CD4-positive, alpha-beta memory T cell (primary cell): Measurements from ENCODE around the gene ART5. TPM values are rescaled to one million over a fixed set of nuclear protein-coding genes. Genes with fewer than 3 reads are reported as not detected.

ENCODE experiments used
- CTCF ChIA-PET: fragments of 350-600 bp; sonication (Branson Sonifier 250); formaldehyde crosslinking; loops from one replicate; lab custom pipeline; 2021; ENCODE audit warnings: inconsistent platforms; ENCODE audit not compliant: partially characterized antibody; lab: Charles Lee
- POLR2A ChIA-PET: fragments of 350-600 bp; sonication (Branson Sonifier 250); formaldehyde crosslinking; loops from one replicate; lab custom pipeline; 2021; ENCODE audit not compliant: partially characterized antibody; lab: Charles Lee
- DNase-seq, 5 donors: peaks; one replicate each; pipeline versions ENCODE4 v3.0.0 to v3.0.0-alpha.2; 2020 to 2022; ENCODE audit warnings: mixed read lengths in 1 of 5
- H3K27ac ChIP-seq: one replicate; pipeline ENCODE4 v1.7.0; 2013; ENCODE audit warnings: low read depth, low read length
- H3K27me3 ChIP-seq: 2 replicates; pipeline ENCODE4 v1.7.0; 2013; ENCODE audit warnings: mild to moderate bottlenecking, low read length, moderate library complexity; ENCODE audit not compliant: insufficient read depth
- H3K36me3 ChIP-seq: 2 replicates; pipeline ENCODE4 v1.7.0; 2013; ENCODE audit warnings: mild to moderate bottlenecking, low read length, moderate library complexity; ENCODE audit not compliant: insufficient read depth
- H3K4me1 ChIP-seq: 2 replicates; pipeline ENCODE4 v1.7.0; 2013; ENCODE audit warnings: mild to moderate bottlenecking, low read length, moderate library complexity; ENCODE audit not compliant: insufficient read depth
- H3K4me3 ChIP-seq, 2 donors: one replicate each; pipeline ENCODE4 v1.7.0; 2013; ENCODE audit warnings: low read length in 2 of 2, mild to moderate bottlenecking in 1 of 2
- H3K9me3 ChIP-seq, 2 donors: one replicate each; pipeline ENCODE4 v1.7.0; 2013; ENCODE audit warnings: low read length in 2 of 2, control low read depth in 1 of 2; ENCODE audit not compliant: control insufficient read depth in 1 of 2
- H3K27ac Mint-ChIP-seq, 7 donors: one replicate each; pipeline ENCODE4 v1.8.0; 2020 to 2021; ENCODE audit warnings: mixed read lengths in 7 of 7, mild to moderate bottlenecking in 6 of 7, inconsistent platforms in 3 of 7, moderate library complexity in 3 of 7
- H3K27me3 Mint-ChIP-seq, 2 donors: one replicate each; pipeline ENCODE4 v1.8.0; 2020 to 2021; ENCODE audit warnings: mixed read lengths in 2 of 2
- H3K36me3 Mint-ChIP-seq, 2 donors: one replicate each; pipeline ENCODE4 v1.8.0; 2020 to 2021; ENCODE audit warnings: mixed read lengths in 2 of 2, inconsistent platforms in 1 of 2, mild to moderate bottlenecking in 1 of 2
- H3K4me1 Mint-ChIP-seq, 4 donors: one replicate each; pipeline ENCODE4 v1.8.0; 2020 to 2021; ENCODE audit warnings: mixed read lengths in 4 of 4, mild to moderate bottlenecking in 1 of 4
- H3K4me3 Mint-ChIP-seq, 8 donors: one replicate each; pipeline ENCODE4 v1.8.0; 2020 to 2021; ENCODE audit warnings: mixed read lengths in 8 of 8, mild to moderate bottlenecking in 7 of 8, moderate library complexity in 6 of 8, inconsistent platforms in 3 of 8
- H3K9me3 Mint-ChIP-seq, 8 donors: one replicate each; pipeline ENCODE4 v1.8.0; 2020 to 2021; ENCODE audit warnings: mixed read lengths in 8 of 8, mild to moderate bottlenecking in 5 of 8, inconsistent platforms in 3 of 8, moderate library complexity in 1 of 8
- intact Hi-C: fragments of 100-400 bp; cut with micrococcal nuclease; formaldehyde crosslinking; loops from one replicate; pipeline ENCODE4 v1.15.1; 2023
- polyA plus RNA-seq, 2 donors: library from polyadenylated mRNA; unstranded; fragments of 300-500 nt; fragmentation: Illumina TruSeq; gene quantifications; one replicate each; pipeline ENCODE4 v1.2.3, GENCODE V29; 2021
- total RNA-seq, 2 experiments: library from RNA; stranded (reverse); gene quantifications; one replicate each; pipeline ENCODE4 v1.2.3, GENCODE V29; 2021

ART5 gene
- total and polyA plus RNA-seq, 4 experiments from 2014 or later: not detected

GRCh38 chr11:3675971-3676370 lies 34.2 kb upstream of the ART5 start:
- ChIA-PET POLR2A (no interaction called here), CTCF (no interaction called here)
- DNase-seq: no peak
- no peaks in the 10 kb centered on the region for H3K9me3 Mint-ChIP-seq
- intact Hi-C loops: no loop called here
- Histone ChIP-seq H3K4me1 (no peaks in the 10 kb centered on the region), H3K36me3 (peaks cover 74% of the 10 kb centered on the region), H3K27ac (no peak overlapping the region), H3K27me3 (no peaks in the 10 kb centered on the region), H3K9me3 (no peaks in the 10 kb centered on the region), H3K4me3 (no peak overlapping the region)
- H3K27ac Mint-ChIP-seq: peak overlapping the region in 1 of 7 donors; percentile 19
- peaks cover 0 to 1% (median 0%) of the 10 kb centered on the region in 4 donors for H3K4me1 Mint-ChIP-seq
- H3K27me3 Mint-ChIP-seq: no peaks in the 10 kb centered on the region
- no peak overlapping the region for H3K4me3 Mint-ChIP-seq
- H3K36me3 Mint-ChIP-seq: peaks cover 77 to 87% of the 10 kb centered on the region in 2 donors

GRCh38 chr11:3674189-3674588 lies 32.4 kb upstream of the ART5 start:
- H3K9me3 Mint-ChIP-seq: peaks cover 0 to 1% (median 0%) of the 10 kb centered on the region in 8 donors
- no peak overlapping the region for H3K4me3 ChIP-seq
- H3K27ac Mint-ChIP-seq: no peak overlapping the region
- no peak for DNase-seq
- ChIA-PET CTCF (interaction anchor here (1.0 kb wide), 1 partner anchor 15 kb away, joined by 3 read pairs; no protein-coding TSS in a partner anchor), POLR2A (no interaction called here)
- peaks cover 73% of the 10 kb centered on the region for H3K36me3 ChIP-seq
- no peak overlapping the region for H3K27ac ChIP-seq
- no peaks in the 10 kb centered on the region for H3K9me3 ChIP-seq
- H3K4me1 Mint-ChIP-seq: peaks cover 0 to 1% (median 0%) of the 10 kb centered on the region in 4 donors
- no peaks in the 10 kb centered on the region for H3K4me1 ChIP-seq
- no peaks in the 10 kb centered on the region for H3K27me3 Mint-ChIP-seq
- no peak overlapping the region for H3K4me3 Mint-ChIP-seq
- intact Hi-C loops: no loop called here
- H3K36me3 Mint-ChIP-seq: peaks cover 76 to 89% of the 10 kb centered on the region in 2 donors
- no peaks in the 10 kb centered on the region for H3K27me3 ChIP-seq

DNA sequence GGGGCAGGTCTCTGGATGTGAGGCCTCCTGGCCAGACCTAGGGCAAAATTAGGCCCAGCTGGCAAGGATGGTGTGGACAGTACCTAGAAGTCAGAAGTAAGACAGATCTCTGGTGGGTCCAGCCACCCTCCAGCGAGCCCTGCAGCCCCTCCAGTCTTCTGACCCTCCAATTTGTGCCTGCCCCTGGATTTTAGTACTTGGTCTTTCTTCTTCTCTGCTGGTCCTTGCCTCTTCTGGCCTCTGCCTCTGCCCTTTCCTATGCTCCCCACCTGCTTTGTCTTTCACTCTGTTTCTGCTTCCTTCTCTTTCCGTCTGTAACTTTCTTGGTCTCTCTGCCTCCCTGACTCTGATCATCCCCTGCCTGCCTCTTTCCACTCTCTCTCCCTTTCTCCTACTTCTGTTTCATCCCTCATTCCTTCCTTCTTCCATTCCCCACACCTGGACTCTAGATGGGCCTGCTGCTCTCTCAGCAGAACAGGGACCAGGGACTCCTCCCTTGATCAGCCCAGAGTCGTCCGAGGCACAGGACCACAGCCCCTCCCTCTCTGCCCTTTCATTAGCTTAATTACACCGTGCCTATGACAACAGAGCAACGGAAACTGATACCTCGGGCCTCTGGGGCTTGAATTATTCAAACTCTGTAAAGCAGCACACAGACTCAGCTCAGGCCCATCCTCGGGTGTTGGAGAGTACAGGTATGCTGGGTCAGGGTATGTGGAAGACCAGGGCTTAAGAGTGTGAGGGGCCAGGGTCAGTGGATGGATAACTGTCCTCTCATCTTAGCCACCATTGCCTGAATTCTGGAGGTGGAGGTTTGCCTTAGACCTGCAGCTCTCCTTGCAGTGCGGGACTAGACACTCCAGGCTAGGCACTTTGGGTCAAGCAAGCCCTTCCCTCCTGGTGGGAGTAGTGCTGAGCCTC lies 29.8 kb upstream of the ART5 start, which contains the start of gene CHRNA10:
Gene CHRNA10, minus strand, starts transcription at position 51 of the 921 bp plus-strand sequence. CDS start 72 bp downstream, outside the sequence.
- POLR2A ChIA-PET: no interaction called here
- Mint-ChIP-seq H3K4me3 (no peak within 1 kb of the TSS), H3K27me3 (no peaks in the 10 kb centered on the region), H3K4me1 (no peaks in the 10 kb centered on the region), H3K9me3 (peaks cover 0 to 1% (median 0%) of the 10 kb centered on the region in 8 donors), H3K36me3 (peaks cover 76 to 79% of the 10 kb centered on the region in 2 donors), H3K27ac (peak within 1 kb of the TSS in 6 of 7 donors; percentile 31 to 87 (median 68))
- no peak within 1 kb of the TSS for H3K4me3 ChIP-seq
- no peak for DNase-seq
- H3K36me3 ChIP-seq: peaks cover 53% of the 10 kb centered on the region
- intact Hi-C loops: no loop called here
- H3K9me3 ChIP-seq: no peaks in the 10 kb centered on the region
- CTCF ChIA-PET: no interaction called here
- H3K27ac ChIP-seq: no peak within 1 kb of the TSS
- no peaks in the 10 kb centered on the region for H3K4me1 ChIP-seq
- no peaks in the 10 kb centered on the region for H3K27me3 ChIP-seq

GRCh38 chr11:3669742-3670183 lies 28.0 kb upstream of the ART5 start:
- no peak overlapping the region for H3K27ac ChIP-seq
- no peaks in the 10 kb centered on the region for H3K27me3 ChIP-seq
- no peak overlapping the region for H3K4me3 Mint-ChIP-seq
- peaks cover 0 to 1% (median 0%) of the 10 kb centered on the region in 8 donors for H3K9me3 Mint-ChIP-seq
- DNase-seq: no peak
- peaks cover 41% of the 10 kb centered on the region for H3K36me3 ChIP-seq
- no peaks in the 10 kb centered on the region for H3K4me1 ChIP-seq
- H3K27ac Mint-ChIP-seq: peak overlapping the region in 1 of 7 donors; percentile 56
- no peaks in the 10 kb centered on the region for H3K4me1 Mint-ChIP-seq
- no peak overlapping the region for H3K4me3 ChIP-seq
- H3K27me3 Mint-ChIP-seq: no peaks in the 10 kb centered on the region
- ChIA-PET CTCF (no interaction called here), POLR2A (no interaction called here)
- H3K36me3 Mint-ChIP-seq: peaks cover 77 to 80% of the 10 kb centered on the region in 2 donors
- H3K9me3 ChIP-seq: no peaks in the 10 kb centered on the region
- intact Hi-C loops: no loop called here

DNA sequence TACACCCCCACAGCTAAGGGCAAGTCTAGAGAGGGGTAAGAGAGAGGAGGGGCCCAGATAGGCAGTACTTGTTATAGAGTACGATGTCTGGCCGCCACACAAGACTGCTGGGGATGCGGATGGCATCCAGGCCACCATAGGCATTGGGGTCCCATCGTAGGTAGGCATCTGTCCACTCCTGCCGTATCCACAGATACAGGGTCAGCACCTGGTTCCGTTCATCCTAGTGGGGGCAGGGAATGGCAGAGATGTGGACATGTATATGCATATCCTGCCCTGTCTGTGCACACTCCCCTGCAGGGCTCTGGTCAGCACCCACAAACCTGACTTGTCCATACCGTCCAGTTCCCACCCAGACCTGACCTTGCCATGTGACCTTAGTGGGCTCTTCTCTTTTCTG lies 27.3 kb upstream of the ART5 start:
- CTCF ChIA-PET: no interaction called here
- H3K9me3 Mint-ChIP-seq: peaks cover 0 to 1% (median 0%) of the 10 kb centered on the region in 8 donors
- DNase-seq: no peak
- Histone ChIP-seq H3K27ac (no peak overlapping the region), H3K36me3 (peaks cover 35% of the 10 kb centered on the region), H3K9me3 (no peaks in the 10 kb centered on the region), H3K27me3 (no peaks in the 10 kb centered on the region), H3K4me1 (no peaks in the 10 kb centered on the region), H3K4me3 (no peak overlapping the region)
- POLR2A ChIA-PET: no interaction called here
- H3K4me1 Mint-ChIP-seq: no peaks in the 10 kb centered on the region
- no peaks in the 10 kb centered on the region for H3K27me3 Mint-ChIP-seq
- H3K27ac Mint-ChIP-seq: peak overlapping the region in 4 of 7 donors; percentile 9 to 53 (median 38)
- peaks cover 76% of the 10 kb centered on the region in 2 donors for H3K36me3 Mint-ChIP-seq
- intact Hi-C loops: no loop called here
- H3K4me3 Mint-ChIP-seq: no peak overlapping the region

GRCh38 chr11:3667149-3668035 lies 25.6 kb upstream of the ART5 start:
- Histone ChIP-seq H3K27ac (no peak overlapping the region), H3K9me3 (no peaks in the 10 kb centered on the region), H3K4me3 (no peak overlapping the region), H3K4me1 (no peaks in the 10 kb centered on the region), H3K36me3 (peaks cover 23% of the 10 kb centered on the region), H3K27me3 (no peaks in the 10 kb centered on the region)
- intact Hi-C loops: no loop called here
- peaks cover 0 to 3% (median 0%) of the 10 kb centered on the region in 4 donors for H3K4me1 Mint-ChIP-seq
- DNase-seq: no peak
- H3K4me3 Mint-ChIP-seq: no peak overlapping the region
- peaks cover 61 to 69% of the 10 kb centered on the region in 2 donors for H3K36me3 Mint-ChIP-seq
- ChIA-PET CTCF (no interaction called here), POLR2A (no interaction called here)
- H3K27ac Mint-ChIP-seq: no peak overlapping the region
- no peaks in the 10 kb centered on the region for H3K27me3 Mint-ChIP-seq
- H3K9me3 Mint-ChIP-seq: peaks cover 0 to 1% (median 0%) of the 10 kb centered on the region in 8 donors
